Measurements from ENCODE around the gene POLR3E. TPM values are rescaled to one million over a fixed set of nuclear protein-coding genes. Genes with fewer than 3 reads are reported as not detected.
A peak's percentile ranks its signal among the peaks of the same experiment; 100 is the strongest.
"Not testable (repeated sequence)": the region's sequence is repeated elsewhere in the genome, so short reads cannot be mapped to it uniquely, and the experiment has no call there.

The POLR3E gene
- total and polyA plus RNA-seq, 3 experiments from 2014 or later: 14.9 to 116 (median 103) TPM

DNA sequence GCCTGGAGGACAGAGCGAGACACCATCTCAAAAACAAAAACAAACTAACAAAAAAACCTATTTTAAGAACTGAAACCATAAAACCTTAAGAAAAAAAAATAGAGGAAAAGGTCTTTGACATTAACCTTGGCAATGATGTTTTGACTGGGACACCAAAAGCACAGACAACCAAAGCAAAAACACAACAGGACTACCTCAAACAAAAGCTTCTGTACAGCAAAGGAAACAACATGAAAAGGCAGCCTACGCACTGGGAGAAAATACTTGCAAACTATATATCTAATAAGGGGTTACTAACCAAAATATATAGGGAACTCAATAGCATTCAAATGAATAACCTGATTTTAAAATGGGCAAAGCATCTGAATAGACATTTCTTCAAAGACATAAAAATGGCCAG lies 44.9 kb downstream of the POLR3E start:
- Histone ChIP-seq H3K36me3 (ENCODE audit: insufficient read depth, low read length) (peaks cover 7% of the 10 kb centered on the region), H3K9me3 (ENCODE audit: low read length) (peaks cover 2% of the 10 kb centered on the region), H3K4me1 (ENCODE audit: insufficient read depth, low read length) (no peaks in the 10 kb centered on the region), H3K27me3 (ENCODE audit: insufficient read depth, low read length, poor library complexity, severe bottlenecking) (no peaks in the 10 kb centered on the region), H3K27ac (ENCODE audit: low read depth, low read length) (no peak overlapping the region), H3K4me3 (ENCODE audit: low read length) (no peak overlapping the region)
- Mint-ChIP-seq H3K4me1 (peaks cover 6 to 35% (median 15%) of the 10 kb centered on the region in 3 donors), H3K9me3 (peaks cover 5 to 24% (median 10%) of the 10 kb centered on the region in 5 donors), H3K36me3 (peaks cover 25 to 59% (median 40%) of the 10 kb centered on the region in 3 donors), H3K27me3 (no peaks in the 10 kb centered on the region), H3K4me3 (no peak overlapping the region), H3K27ac (peak overlapping the region in 4 of 8 donors; percentile 25 to 76 (median 50))
- no peak for DNase-seq
- ChIA-PET CTCF (interaction anchor here (1.2 kb wide), 1 partner anchor 23 kb away, joined by 3 read pairs; no protein-coding TSS in a partner anchor), POLR2A (no interaction called here)

DNA sequence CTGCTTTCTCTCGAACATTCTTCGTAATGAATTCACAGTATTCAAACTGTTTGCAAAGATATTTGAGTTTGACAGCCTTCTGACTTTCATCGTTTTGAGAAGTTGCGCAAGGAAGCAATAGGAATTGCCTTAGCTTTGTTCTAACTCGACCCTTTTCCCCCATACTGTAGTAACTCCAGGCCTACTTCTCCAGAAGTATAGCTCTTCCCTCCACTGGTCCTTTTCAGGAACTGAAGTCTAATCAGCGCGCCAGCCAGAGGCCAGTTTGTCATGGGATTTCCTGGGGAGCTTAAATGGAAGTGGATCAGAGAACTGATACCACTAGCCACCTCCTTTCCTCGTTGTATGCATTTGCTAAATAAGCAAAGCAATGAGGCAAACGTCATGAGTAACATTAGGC lies 49.3 kb downstream of the POLR3E start:
- Histone ChIP-seq H3K4me3 (ENCODE audit: low read length) (no peak overlapping the region), H3K4me1 (ENCODE audit: insufficient read depth, low read length) (no peaks in the 10 kb centered on the region), H3K9me3 (ENCODE audit: low read length) (no peaks in the 10 kb centered on the region), H3K27me3 (ENCODE audit: insufficient read depth, low read length, poor library complexity, severe bottlenecking) (no peaks in the 10 kb centered on the region), H3K36me3 (ENCODE audit: insufficient read depth, low read length) (peaks cover 21% of the 10 kb centered on the region), H3K27ac (ENCODE audit: low read depth, low read length) (no peak overlapping the region)
- H3K4me1 Mint-ChIP-seq: peaks cover 9 to 30% (median 19%) of the 10 kb centered on the region in 3 donors
- CTCF ChIA-PET: no interaction called here
- H3K36me3 Mint-ChIP-seq: peaks cover 14 to 74% (median 33%) of the 10 kb centered on the region in 3 donors
- DNase-seq: no peak
- peak overlapping the region in 6 of 8 donors; percentile 17 to 82 (median 48) for H3K27ac Mint-ChIP-seq
- no peak overlapping the region for H3K4me3 Mint-ChIP-seq
- H3K9me3 Mint-ChIP-seq: peaks cover 0 to 2% (median 0%) of the 10 kb centered on the region in 5 donors
- no peaks in the 10 kb centered on the region for H3K27me3 Mint-ChIP-seq
- POLR2A ChIA-PET: no interaction called here

DNA sequence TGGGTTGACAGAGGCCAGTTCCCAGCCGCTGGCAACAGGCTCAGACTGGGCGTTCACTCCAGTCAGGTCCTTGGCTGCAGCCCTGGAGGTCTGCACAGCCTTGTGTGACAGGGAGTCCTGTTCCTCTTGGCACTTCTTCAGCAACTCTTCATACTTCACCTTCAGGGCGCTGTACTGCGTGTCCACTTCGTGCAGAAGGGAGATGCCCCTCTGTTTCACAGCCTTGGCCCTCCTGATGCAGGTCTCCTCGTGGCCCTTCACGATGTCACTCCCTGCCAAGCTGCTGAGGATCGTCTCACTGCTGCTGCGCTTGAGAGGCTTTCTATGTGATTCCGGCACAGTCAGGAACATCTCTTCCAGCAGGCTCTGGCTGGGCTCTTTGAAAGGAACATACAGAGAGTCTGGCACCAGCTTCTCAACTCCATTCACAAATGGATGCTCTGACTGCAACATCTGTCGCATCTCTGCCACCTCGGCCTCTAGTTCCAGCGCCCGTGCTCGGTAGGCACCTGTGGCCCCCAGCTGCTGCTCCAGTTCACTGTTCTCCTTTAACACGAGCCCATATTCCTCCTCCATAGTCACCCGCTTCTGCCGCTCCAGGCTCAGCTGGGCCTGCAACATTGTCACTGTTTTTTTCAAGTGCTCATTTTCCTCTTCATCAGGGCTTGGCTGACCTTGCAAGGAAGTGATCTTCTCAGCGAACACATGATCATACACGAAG lies 50.1 kb downstream of the POLR3E start:
- peaks cover 21% of the 10 kb centered on the region for H3K36me3 ChIP-seq (ENCODE audit: insufficient read depth, low read length)
- H3K9me3 ChIP-seq (ENCODE audit: low read length): no peaks in the 10 kb centered on the region
- H3K36me3 Mint-ChIP-seq: peaks cover 10 to 77% (median 35%) of the 10 kb centered on the region in 3 donors
- peak overlapping the region in 3 of 8 donors; percentile 30 to 86 (median 79) for H3K27ac Mint-ChIP-seq
- H3K27me3 ChIP-seq (ENCODE audit: insufficient read depth, low read length, poor library complexity, severe bottlenecking): no peaks in the 10 kb centered on the region
- H3K4me1 ChIP-seq (ENCODE audit: insufficient read depth, low read length): no peaks in the 10 kb centered on the region
- no peaks in the 10 kb centered on the region for H3K9me3 Mint-ChIP-seq
- no peak overlapping the region for H3K27ac ChIP-seq (ENCODE audit: low read depth, low read length)
- H3K4me3 Mint-ChIP-seq: no peak overlapping the region
- H3K4me3 ChIP-seq (ENCODE audit: low read length): no peak overlapping the region
- CTCF ChIA-PET: no interaction called here
- no peak for DNase-seq
- POLR2A ChIA-PET: no interaction called here
- peaks cover 7 to 31% (median 23%) of the 10 kb centered on the region in 3 donors for H3K4me1 Mint-ChIP-seq
- no peaks in the 10 kb centered on the region for H3K27me3 Mint-ChIP-seq

DNA sequence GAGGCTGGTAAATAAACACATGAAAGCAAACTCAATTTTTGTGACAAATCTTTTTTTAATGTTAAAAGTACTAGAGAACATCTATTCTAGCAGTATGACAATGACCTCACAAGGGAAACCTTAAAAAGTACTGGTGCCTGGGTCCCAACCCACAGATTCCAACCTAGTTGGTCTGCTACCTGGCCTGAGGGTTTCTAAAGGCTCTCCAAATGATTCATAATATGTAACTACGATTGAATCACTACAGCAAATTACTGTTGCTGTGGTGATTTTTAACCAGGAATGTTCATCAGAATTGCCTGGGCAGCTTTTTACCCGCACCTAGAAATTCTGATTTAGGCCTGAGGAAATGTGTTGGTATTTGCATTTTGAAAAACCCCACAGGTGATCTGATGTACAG lies 51.1 kb downstream of the POLR3E start:
- Mint-ChIP-seq H3K27me3 (no peaks in the 10 kb centered on the region), H3K36me3 (peaks cover 10 to 80% (median 33%) of the 10 kb centered on the region in 3 donors), H3K27ac (peak overlapping the region in 1 of 8 donors; percentile 43), H3K4me1 (peaks cover 11 to 35% (median 29%) of the 10 kb centered on the region in 3 donors), H3K9me3 (no peaks in the 10 kb centered on the region), H3K4me3 (no peak overlapping the region)
- ChIA-PET POLR2A (no interaction called here), CTCF (no interaction called here)
- H3K27me3 ChIP-seq (ENCODE audit: insufficient read depth, low read length, poor library complexity, severe bottlenecking): no peaks in the 10 kb centered on the region
- H3K27ac ChIP-seq (ENCODE audit: low read depth, low read length): no peak overlapping the region
- DNase-seq: no peak
- peaks cover 9% of the 10 kb centered on the region for H3K4me1 ChIP-seq (ENCODE audit: insufficient read depth, low read length)
- peaks cover 21% of the 10 kb centered on the region for H3K36me3 ChIP-seq (ENCODE audit: insufficient read depth, low read length)
- H3K9me3 ChIP-seq (ENCODE audit: low read length): no peaks in the 10 kb centered on the region
- no peak overlapping the region for H3K4me3 ChIP-seq (ENCODE audit: low read length)

DNA sequence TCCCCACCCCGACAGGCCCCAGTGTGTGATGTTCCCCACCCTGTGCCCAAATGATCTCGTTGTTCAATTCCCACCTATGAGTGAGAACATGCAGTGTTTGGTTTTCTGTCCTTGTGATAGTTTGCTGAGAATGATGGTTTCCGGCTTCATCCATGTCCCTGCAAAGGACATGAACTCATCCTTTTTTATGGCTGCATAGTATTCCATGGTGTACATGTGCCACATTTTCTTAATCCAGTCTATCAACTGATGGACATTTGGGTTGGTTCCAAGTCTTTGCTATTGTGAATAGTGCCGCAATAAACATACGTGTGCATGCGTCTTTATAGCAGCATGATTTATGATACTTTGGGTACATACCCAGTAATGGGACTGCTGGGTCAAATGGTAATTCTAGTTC lies 53.8 kb downstream of the POLR3E start:
- H3K4me3 ChIP-seq (ENCODE audit: low read length); H3K27ac ChIP-seq (ENCODE audit: low read depth, low read length); CTCF ChIA-PET; H3K27me3 ChIP-seq (ENCODE audit: insufficient read depth, low read length, poor library complexity, severe bottlenecking); DNase-seq; H3K27me3 Mint-ChIP-seq; H3K9me3 Mint-ChIP-seq; H3K4me3 Mint-ChIP-seq; POLR2A ChIA-PET; H3K9me3 ChIP-seq (ENCODE audit: low read length): not testable (repeated sequence)
- Mint-ChIP-seq H3K27ac (peak overlapping the region in 1 of 8 donors; percentile 48), H3K4me1 (peaks cover 35 to 56% (median 56%) of the 10 kb centered on the region in 3 donors), H3K36me3 (peaks cover 10 to 81% (median 31%) of the 10 kb centered on the region in 3 donors)
- H3K36me3 ChIP-seq (ENCODE audit: insufficient read depth, low read length): peaks cover 21% of the 10 kb centered on the region
- peaks cover 33% of the 10 kb centered on the region for H3K4me1 ChIP-seq (ENCODE audit: insufficient read depth, low read length)

DNA sequence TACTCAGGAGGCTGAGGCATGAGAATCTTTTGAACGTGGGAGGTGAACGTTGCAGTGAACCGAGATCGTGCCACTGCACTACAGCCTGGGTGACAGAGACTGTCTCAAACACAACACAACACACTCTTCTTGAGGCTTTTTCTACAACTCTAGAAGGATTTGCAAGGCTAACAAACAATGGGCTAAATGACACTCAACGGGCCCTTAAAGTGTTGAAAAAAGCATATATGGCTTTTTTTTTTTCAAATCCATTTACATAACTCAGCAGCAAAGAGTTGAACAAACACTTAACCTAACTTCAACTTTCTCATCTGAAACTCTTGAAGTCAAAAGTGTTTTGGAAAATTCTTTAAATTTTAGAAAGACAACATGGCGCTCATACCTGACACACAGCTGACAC lies 54.9 kb downstream of the POLR3E start:
- no peak overlapping the region for H3K4me3 Mint-ChIP-seq
- no peak for DNase-seq
- CTCF ChIA-PET: interaction anchor here (1.3 kb wide), 1 partner anchor 15 kb away, joined by 4 read pairs; no protein-coding TSS in a partner anchor
- no peaks in the 10 kb centered on the region for H3K27me3 Mint-ChIP-seq
- peaks cover 10 to 70% (median 26%) of the 10 kb centered on the region in 3 donors for H3K36me3 Mint-ChIP-seq
- H3K4me1 ChIP-seq (ENCODE audit: insufficient read depth, low read length): peaks cover 41% of the 10 kb centered on the region
- no peaks in the 10 kb centered on the region for H3K9me3 Mint-ChIP-seq
- POLR2A ChIA-PET: no interaction called here
- no peaks in the 10 kb centered on the region for H3K27me3 ChIP-seq (ENCODE audit: insufficient read depth, low read length, poor library complexity, severe bottlenecking)
- H3K27ac ChIP-seq (ENCODE audit: low read depth, low read length): no peak overlapping the region
- H3K4me1 Mint-ChIP-seq: peaks cover 38 to 55% (median 54%) of the 10 kb centered on the region in 3 donors
- H3K36me3 ChIP-seq (ENCODE audit: insufficient read depth, low read length): peaks cover 14% of the 10 kb centered on the region
- H3K4me3 ChIP-seq (ENCODE audit: low read length): no peak overlapping the region
- no peaks in the 10 kb centered on the region for H3K9me3 ChIP-seq (ENCODE audit: low read length)
- H3K27ac Mint-ChIP-seq: peak overlapping the region in 1 of 8 donors; percentile 40

DNA sequence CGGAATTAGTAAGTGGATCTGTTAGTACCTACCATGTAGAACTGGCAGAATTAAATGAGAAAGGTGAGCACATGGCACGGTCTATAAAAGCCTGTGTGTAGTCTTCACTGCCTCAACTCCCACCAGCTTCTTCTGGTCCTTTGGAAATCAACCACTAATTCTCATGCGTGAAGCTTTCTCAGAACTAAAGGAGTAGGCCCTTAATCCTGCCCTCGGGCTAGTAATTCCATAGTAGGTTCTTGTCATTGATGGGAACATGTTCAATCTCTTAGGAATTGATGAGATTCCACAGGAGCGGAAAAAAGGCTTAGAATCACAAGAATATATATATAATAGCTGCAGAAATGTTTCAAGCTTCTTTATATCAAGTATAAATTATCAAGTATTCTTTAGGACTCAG lies 55.5 kb downstream of the POLR3E start:
- H3K27ac ChIP-seq (ENCODE audit: low read depth, low read length): no peak overlapping the region

More for the DNA sequence above, 55.5 kb downstream of the POLR3E start:
- POLR2A ChIA-PET: interaction anchor here (2.2 kb wide), 1 partner anchor 20 kb away, joined by 16 read pairs; no protein-coding TSS in a partner anchor
- Mint-ChIP-seq H3K27me3 (no peaks in the 10 kb centered on the region), H3K27ac (peak overlapping the region in 4 of 8 donors; percentile 29 to 85 (median 38)), H3K36me3 (peaks cover 10 to 65% (median 22%) of the 10 kb centered on the region in 3 donors), H3K4me3 (no peak overlapping the region), H3K9me3 (no peaks in the 10 kb centered on the region), H3K4me1 (peaks cover 43 to 61% (median 60%) of the 10 kb centered on the region in 3 donors)
- H3K4me1 ChIP-seq (ENCODE audit: insufficient read depth, low read length): peaks cover 47% of the 10 kb centered on the region
- H3K27me3 ChIP-seq (ENCODE audit: insufficient read depth, low read length, poor library complexity, severe bottlenecking): no peaks in the 10 kb centered on the region
- CTCF ChIA-PET: interaction anchor here (1.3 to 1.8 kb wide), 3 partner anchors 15 to 32 kb away, joined by 3 to 6 read pairs (median 4); no protein-coding TSS in a partner anchor
- no peak for DNase-seq
- no peaks in the 10 kb centered on the region for H3K9me3 ChIP-seq (ENCODE audit: low read length)
- H3K4me3 ChIP-seq (ENCODE audit: low read length): no peak overlapping the region
- peaks cover 9% of the 10 kb centered on the region for H3K36me3 ChIP-seq (ENCODE audit: insufficient read depth, low read length)
